ENCODE measurements around the gene KDM1A. TPM values are rescaled to one million over a fixed set of nuclear protein-coding genes. Genes with fewer than 3 reads are reported as not detected.
"Not testable (repeated sequence)": the region's sequence is repeated elsewhere in the genome, so short reads cannot be mapped to it uniquely, and the experiment has no call there.

Gene KDM1A
- total and polyA plus RNA-seq, 2 donors (not counting 1 experiment from before 2014, with no cell fraction given), result 30.2 to 47.4 TPM

GRCh38 chr1:23002218-23002617 is 17.1 kb upstream of the KDM1A start:
- H4K20me1 ChIP-seq (ENCODE audit: control insufficient read depth, insufficient read depth, low read length, poor library complexity, severe bottlenecking); H3K79me2 ChIP-seq (ENCODE audit: control insufficient read depth, insufficient read depth, low read length); H3K27ac Mint-ChIP-seq; H3K4me3 Mint-ChIP-seq; ATAC-seq (ENCODE audit: low read depth); H3K4me3 ChIP-seq (ENCODE audit: control extremely low read depth in 1 of 5, extremely low read depth in 1 of 5, insufficient read depth in 1 of 5, low read depth in 2 of 5, low read length in 4 of 5); POLR2A ChIA-PET; H3K27me3 ChIP-seq (replicated peaks in 1 of 4; ENCODE audit: control extremely low read depth in 1 of 4, control insufficient read depth in 3 of 4, insufficient read depth in 4 of 4, low read length in 3 of 4); H3K27ac ChIP-seq (ENCODE audit: low read length in 2 of 2); H2AFZ ChIP-seq (ENCODE audit: insufficient read depth, low read depth, low read length, poor library complexity, severe bottlenecking); H3K36me3 ChIP-seq (replicated peaks in 1 of 2; ENCODE audit: control extremely low read depth in 1 of 2, control insufficient read depth in 1 of 2, extremely low read depth in 1 of 2, insufficient read depth in 2 of 2, low read length in 1 of 2); intact Hi-C loops (cut with micrococcal nuclease); H3K9me3 Mint-ChIP-seq (ENCODE audit: insufficient read depth); H3K9ac ChIP-seq (ENCODE audit: low read length); H3K4me1 ChIP-seq (ENCODE audit: control insufficient read depth in 2 of 2, insufficient read depth in 2 of 2, low read length in 2 of 2); H3K9me3 ChIP-seq (ENCODE audit: control extremely low read depth in 1 of 3, control insufficient read depth in 2 of 3, insufficient read depth in 1 of 3, low read length in 2 of 3); H3K27me3 Mint-ChIP-seq; H3K4me2 ChIP-seq (replicated peaks; ENCODE audit: low read depth, low read length, poor library complexity, severe bottlenecking); H3K4me1 Mint-ChIP-seq; DNase-seq: not testable (repeated sequence)
- 97% methylated on average over 7 of the region's 7 CpGs for WGBS (ENCODE audit: insufficient coverage)
- CTCF ChIA-PET, result interaction anchor here (0.6 kb wide), 1 partner anchor 94 kb away, joined by 3 read pairs; no protein-coding TSS in a partner anchor

GRCh38 chr1:23004112-23004511 is 15.2 kb upstream of the KDM1A start:
- no peak overlapping the region for H3K4me2 ChIP-seq (replicated peaks; ENCODE audit: low read depth, low read length, poor library complexity, severe bottlenecking)
- WGBS (ENCODE audit: insufficient coverage), result 88% methylated on average over 1 of the region's 3 CpGs
- no peaks in the 10 kb centered on the region for H3K79me2 ChIP-seq (ENCODE audit: control insufficient read depth, insufficient read depth, low read length)
- H3K36me3 ChIP-seq (replicated peaks in 1 of 2; ENCODE audit: control extremely low read depth in 1 of 2, control insufficient read depth in 1 of 2, extremely low read depth in 1 of 2, insufficient read depth in 2 of 2, low read length in 1 of 2), result no peaks in the 10 kb centered on the region
- ATAC-seq (ENCODE audit: low read depth) (no peak), DNase-seq (no peak)
- H3K9me3 ChIP-seq (ENCODE audit: control extremely low read depth in 1 of 3, control insufficient read depth in 2 of 3, insufficient read depth in 1 of 3, low read length in 2 of 3), result no peaks in the 10 kb centered on the region
- no peaks in the 10 kb centered on the region for H4K20me1 ChIP-seq (ENCODE audit: control insufficient read depth, insufficient read depth, low read length, poor library complexity, severe bottlenecking)
- ChIA-PET CTCF (no interaction called here), POLR2A (no interaction called here)
- H3K4me1 Mint-ChIP-seq, result no peaks in the 10 kb centered on the region
- H3K27me3 Mint-ChIP-seq, result peaks cover 3% of the 10 kb centered on the region
- no peak overlapping the region for H3K9ac ChIP-seq (ENCODE audit: low read length)
- H3K9me3 Mint-ChIP-seq (ENCODE audit: insufficient read depth), result no peaks in the 10 kb centered on the region
- H3K4me3 Mint-ChIP-seq, result no peak overlapping the region
- H2AFZ ChIP-seq (ENCODE audit: insufficient read depth, low read depth, low read length, poor library complexity, severe bottlenecking), result no peak overlapping the region
- TF ChIP-seq EZH2 (IDR thresholded peaks at IDR 0.05; ENCODE audit: borderline replicate concordance, insufficient read depth, low read depth, low read length, poor library complexity, severe bottlenecking) (no peak), CTCF (IDR thresholded peaks at IDR 0.05) (no peak)
- peaks cover 0 to 6% (median 0%) of the 10 kb centered on the region in 4 experiments for H3K27me3 ChIP-seq (replicated peaks in 1 of 4; ENCODE audit: control extremely low read depth in 1 of 4, control insufficient read depth in 3 of 4, insufficient read depth in 4 of 4, low read length in 3 of 4)
- intact Hi-C loops (cut with micrococcal nuclease), result no loop called here
- no peaks in the 10 kb centered on the region for H3K4me1 ChIP-seq (ENCODE audit: control insufficient read depth in 2 of 2, insufficient read depth in 2 of 2, low read length in 2 of 2)
- H3K4me3 ChIP-seq (ENCODE audit: control extremely low read depth in 1 of 5, extremely low read depth in 1 of 5, insufficient read depth in 1 of 5, low read depth in 2 of 5, low read length in 4 of 5), result no peak overlapping the region
- no peak overlapping the region for H3K27ac Mint-ChIP-seq
- H3K27ac ChIP-seq (ENCODE audit: low read length in 2 of 2), result no peak overlapping the region

- H3K9ac ChIP-seq (ENCODE audit: low read length); H3K9me3 ChIP-seq (ENCODE audit: control extremely low read depth in 1 of 3, control insufficient read depth in 2 of 3, insufficient read depth in 1 of 3, low read length in 2 of 3); ATAC-seq (ENCODE audit: low read depth); H3K4me1 ChIP-seq (ENCODE audit: control insufficient read depth in 2 of 2, insufficient read depth in 2 of 2, low read length in 2 of 2); H4K20me1 ChIP-seq (ENCODE audit: control insufficient read depth, insufficient read depth, low read length, poor library complexity, severe bottlenecking); H3K4me2 ChIP-seq (replicated peaks; ENCODE audit: low read depth, low read length, poor library complexity, severe bottlenecking); POLR2A ChIA-PET; H3K27me3 Mint-ChIP-seq; H3K4me1 Mint-ChIP-seq; H3K4me3 ChIP-seq (ENCODE audit: control extremely low read depth in 1 of 5, extremely low read depth in 1 of 5, insufficient read depth in 1 of 5, low read depth in 2 of 5, low read length in 4 of 5); H3K79me2 ChIP-seq (ENCODE audit: control insufficient read depth, insufficient read depth, low read length); H3K27ac Mint-ChIP-seq; H2AFZ ChIP-seq (ENCODE audit: insufficient read depth, low read depth, low read length, poor library complexity, severe bottlenecking); H3K9me3 Mint-ChIP-seq (ENCODE audit: insufficient read depth); H3K36me3 ChIP-seq (replicated peaks in 1 of 2; ENCODE audit: control extremely low read depth in 1 of 2, control insufficient read depth in 1 of 2, extremely low read depth in 1 of 2, insufficient read depth in 2 of 2, low read length in 1 of 2); DNase-seq; intact Hi-C loops (cut with micrococcal nuclease); H3K27ac ChIP-seq (ENCODE audit: low read length in 2 of 2); H3K4me3 Mint-ChIP-seq; CTCF ChIA-PET; H3K27me3 ChIP-seq (replicated peaks in 1 of 4; ENCODE audit: control extremely low read depth in 1 of 4, control insufficient read depth in 3 of 4, insufficient read depth in 4 of 4, low read length in 3 of 4): not testable (repeated sequence)
- WGBS (ENCODE audit: insufficient coverage), result no CpG with 5 or more reads among the region's 3 CpGs
These were observed 14.5 kb upstream of the KDM1A start for GRCh38 chr1:23004769-23005168.
